K562 (cell line): ENCODE results near the gene KCTD6. TPM values are rescaled to one million over a fixed set of nuclear protein-coding genes. Genes with fewer than 3 reads are reported as not detected.
A peak's percentile ranks its signal among the peaks of the same experiment; 100 is the strongest.

Experiments used
- JUND ChIP-seq, 2 experiments: IDR thresholded peaks; 2 replicates in 1 of 2; 3 replicates in 1 of 2; pipeline ENCODE4 v1.6.1; 2011; ENCODE audit warnings: borderline replicate concordance in 2 of 2, low read depth in 2 of 2, low read length in 2 of 2, improper control_type of control experiment in 1 of 2, missing biosample characterization in 1 of 2, missing genetic modification characterization in 1 of 2, missing genetic modification reagents in 1 of 2
- NFIC ChIP-seq: fragments of 450-650 bp; IDR thresholded peaks from 2 replicates; pipeline ENCODE4 v1.6.1; 2017; ENCODE audit warnings: mild to moderate bottlenecking, inconsistent platforms
- PHB ChIP-seq: fragments of 250-450 bp; sonication (Bioruptor Pico); IDR thresholded peaks from 2 replicates; pipeline ENCODE4 v1.5.0; 2021
- RAD21 ChIP-seq, 2 experiments: fragments of 250-450 bp in 1 of 2; fragments of 450-650 bp in 1 of 2; sonication (Bioruptor Pico) in 1 of 2; formaldehyde crosslinking in 1 of 2; IDR thresholded peaks in 1 of 2; conservative IDR thresholded peaks in 1 of 2; 2 replicates each; pipeline versions ENCODE4 v1.4.0 to v1.8.0; 2020 to 2022; ENCODE audit warnings: mild to moderate bottlenecking in 2 of 2, moderate library complexity in 1 of 2
- REST ChIP-seq, 2 experiments: fragments of 450-650 bp; formaldehyde crosslinking in 1 of 2; IDR thresholded peaks; 2 replicates each; pipeline versions ENCODE4 v1.4.0 to v1.6.1; 2014 to 2020; ENCODE audit warnings: mild to moderate bottlenecking in 2 of 2, borderline replicate concordance in 1 of 2, low read depth in 1 of 2
- XRCC5 ChIP-seq: fragments of 200-400 bp; formaldehyde crosslinking; IDR thresholded peaks from 2 replicates; pipeline ENCODE4 v1.6.1; 2017; ENCODE audit warnings: low read depth, mild to moderate bottlenecking, low read length
- YY1 ChIP-seq, 3 experiments: IDR thresholded peaks; 2 replicates each; pipeline ENCODE4 v1.6.1; 2011; ENCODE audit warnings: low read length in 2 of 3, mild to moderate bottlenecking in 2 of 3, moderate library complexity in 2 of 3, borderline replicate concordance in 1 of 3, control low read depth in 1 of 3, low read depth in 1 of 3; ENCODE audit not compliant: insufficient read depth in 3 of 3, insufficient replicate concordance in 2 of 3, control insufficient read depth in 1 of 3, insufficient read length in 1 of 3; ENCODE audit errors: extremely low read depth in 1 of 3
- polyA plus RNA-seq, 8 experiments: library from polyadenylated mRNA; depleted of rRNA in 4 of 8; stranded (reverse) in 5 of 8; unstranded in 3 of 8; fragments of >200 nt; fragmentation: Nextera tagmentation in 2 of 8; fragmentation: Illumina TruSeq in 1 of 8; extraction: Ambion mirVana in 2 of 8; extraction: Trizol in 1 of 8; gene quantifications; 2 replicates each; pipeline versions ENCODE4 v1.2.1 to v1.2.3, GENCODE V29; 2011 to 2014; ENCODE audit warnings: inconsistent platforms in 1 of 8, missing spikeins in 1 of 8
- total RNA-seq, 7 experiments: library from RNA; depleted of rRNA in 6 of 7; stranded (reverse); fragments of >200 nt in 6 of 7; fragmentation: Illumina TruSeq in 2 of 7; extraction: Trizol in 2 of 7; gene quantifications; 2 replicates each; pipeline versions ENCODE4 v1.2.1 to v1.2.3, GENCODE V29; 2011 to 2021; ENCODE audit warnings: low replicate concordance in 1 of 7
- TF ChIP-seq, protein P1 (sequence below): sonication (generic); formaldehyde crosslinking; IDR thresholded peaks from 2 replicates; pipeline ENCODE4 v1.5.0; 2020; ENCODE audit warnings: missing genetic modification reagents
- TF ChIP-seq, protein P2 (sequence below), 2 experiments: IDR thresholded peaks in 1 of 2; conservative IDR thresholded peaks in 1 of 2; 2 replicates each; pipeline ENCODE4 v1.6.1; 2016; ENCODE audit warnings: low read depth in 2 of 2, mild to moderate bottlenecking in 1 of 2, missing compliant biosample characterization in 1 of 2, missing genetic modification characterization in 1 of 2, moderate library complexity in 1 of 2

KCTD6 gene
- total and polyA plus RNA-seq, 9 of the 15 experiments (the other 6 are each of a cell fraction or from before 2014, with no cell fraction given): 2.1 to 5.9 (median 4.5) TPM

DNA sequence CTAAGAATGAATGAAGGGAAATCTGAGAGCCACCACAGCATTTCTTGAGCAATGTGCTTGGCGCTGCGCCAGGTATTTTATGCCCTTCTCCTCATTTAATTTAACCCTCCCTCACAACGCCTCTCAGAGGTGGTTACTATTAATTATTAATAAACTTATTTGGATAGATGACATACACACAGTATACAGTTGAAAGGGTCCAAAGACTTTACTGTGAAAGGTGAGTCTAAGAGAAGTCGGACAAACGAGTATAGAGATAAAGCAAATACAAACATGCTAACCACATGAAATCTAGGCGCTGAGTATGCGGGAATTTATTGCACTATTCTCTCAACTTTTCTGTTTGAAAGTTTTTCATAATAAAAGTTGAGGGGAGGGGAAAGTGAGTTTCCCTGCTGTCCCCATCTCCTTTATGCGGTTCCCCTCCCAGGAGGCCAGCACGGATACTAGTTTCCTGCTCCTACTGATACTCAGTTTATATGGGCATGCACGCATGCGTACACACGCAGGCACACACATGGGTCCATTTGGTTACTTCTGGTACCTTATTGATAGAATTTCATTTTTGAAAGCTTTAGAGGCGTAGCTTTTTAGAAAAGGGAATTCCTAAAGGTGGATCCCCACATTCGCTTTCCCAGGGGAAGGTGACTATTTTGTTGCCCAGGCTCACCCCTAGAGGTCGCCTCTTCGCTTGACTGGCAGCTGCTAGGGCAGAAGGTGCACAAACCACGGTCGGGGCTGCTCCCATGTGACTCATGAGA is 28.5 kb upstream of the KCTD6 start (continued):
- TF ChIP-seq YY1 (IDR thresholded peaks at IDR 0.05; ENCODE audit: borderline replicate concordance in 1 of 3, control insufficient read depth in 1 of 3, extremely low read depth in 1 of 3, insufficient read depth in 3 of 3, insufficient read length in 1 of 3, insufficient replicate concordance in 2 of 3, low read depth in 1 of 3, low read length in 2 of 3) (peak in 1 of 3 experiments; percentile 15), XRCC5 (0 out of 2 replicates have a peak, but pooled peaks have one; percentile 39), JUND (IDR thresholded peaks at IDR 0.05; ENCODE audit: borderline replicate concordance, low read depth, low read length) (peak; percentile 48), JUND (tag; IDR thresholded peaks at IDR 0.05; ENCODE audit: borderline replicate concordance, low read depth, low read length) (no peak), PHB (CRISPR knock-in tag) (no peak), NFIC (peak; percentile 96), RAD21 (CRISPR knock-in tag; conservative IDR thresholded peaks at IDR 0.05 in 1 of 2, IDR thresholded peaks at IDR 0.05 in 1 of 2) (peak; percentile 59 to 68), REST (IDR thresholded peaks at IDR 0.05; ENCODE audit: borderline replicate concordance) (peak; percentile 56; the same call in 1 of the 2 replicates), REST (CRISPR knock-in tag; IDR thresholded peaks at IDR 0.05; ENCODE audit: low read depth) (no peak)
- TF ChIP-seq, protein P1, sequence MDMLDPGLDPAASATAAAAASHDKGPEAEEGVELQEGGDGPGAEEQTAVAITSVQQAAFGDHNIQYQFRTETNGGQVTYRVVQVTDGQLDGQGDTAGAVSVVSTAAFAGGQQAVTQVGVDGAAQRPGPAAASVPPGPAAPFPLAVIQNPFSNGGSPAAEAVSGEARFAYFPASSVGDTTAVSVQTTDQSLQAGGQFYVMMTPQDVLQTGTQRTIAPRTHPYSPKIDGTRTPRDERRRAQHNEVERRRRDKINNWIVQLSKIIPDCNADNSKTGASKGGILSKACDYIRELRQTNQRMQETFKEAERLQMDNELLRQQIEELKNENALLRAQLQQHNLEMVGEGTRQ (CRISPR knock-in tag): peak; percentile 57; the same call in 1 of the 2 replicates
- TF ChIP-seq, protein P2, sequence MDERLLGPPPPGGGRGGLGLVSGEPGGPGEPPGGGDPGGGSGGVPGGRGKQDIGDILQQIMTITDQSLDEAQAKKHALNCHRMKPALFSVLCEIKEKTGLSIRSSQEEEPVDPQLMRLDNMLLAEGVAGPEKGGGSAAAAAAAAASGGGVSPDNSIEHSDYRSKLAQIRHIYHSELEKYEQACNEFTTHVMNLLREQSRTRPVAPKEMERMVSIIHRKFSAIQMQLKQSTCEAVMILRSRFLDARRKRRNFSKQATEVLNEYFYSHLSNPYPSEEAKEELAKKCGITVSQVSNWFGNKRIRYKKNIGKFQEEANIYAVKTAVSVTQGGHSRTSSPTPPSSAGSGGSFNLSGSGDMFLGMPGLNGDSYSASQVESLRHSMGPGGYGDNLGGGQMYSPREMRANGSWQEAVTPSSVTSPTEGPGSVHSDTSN (CRISPR knock-in tag; IDR thresholded peaks at IDR 0.05; ENCODE audit: low read depth): peak; percentile 58
- TF ChIP-seq, protein P2 (tag; conservative IDR thresholded peaks at IDR 0.05; ENCODE audit: low read depth): peak; percentile 65
